GM13977 (cell line): ENCODE measurements around the gene TMEM132A.

ENCODE experiments used
- DNase-seq: peaks from one replicate; pipeline ENCODE4 v3.0.0; 2012; ENCODE audit warnings: low spot score
- in situ Hi-C: fragments of 300-500 bp; cut with MboI; formaldehyde crosslinking; loops from one replicate; pipeline ENCODE4 v1.12.0; 2022; ENCODE audit warnings: low sequenced_read_pairs, low pct_unique_long_range_greater_than_20kb, mixed read lengths, inconsistent platforms; ENCODE audit not compliant: unreplicated experiment
- TF ChIP-seq, protein P1 (sequence below): IDR thresholded peaks from 2 replicates; pipeline ENCODE4 v1.5.1; 2012; ENCODE audit warnings: mild to moderate bottlenecking, control low read depth; ENCODE audit not compliant: insufficient read depth; ENCODE audit errors: extremely low read depth, missing control alignments

The TMEM132A gene

GRCh38 chr11:60937144-60937527 lies 12.9 kb downstream of the TMEM132A start:
- TF ChIP-seq, protein P1, sequence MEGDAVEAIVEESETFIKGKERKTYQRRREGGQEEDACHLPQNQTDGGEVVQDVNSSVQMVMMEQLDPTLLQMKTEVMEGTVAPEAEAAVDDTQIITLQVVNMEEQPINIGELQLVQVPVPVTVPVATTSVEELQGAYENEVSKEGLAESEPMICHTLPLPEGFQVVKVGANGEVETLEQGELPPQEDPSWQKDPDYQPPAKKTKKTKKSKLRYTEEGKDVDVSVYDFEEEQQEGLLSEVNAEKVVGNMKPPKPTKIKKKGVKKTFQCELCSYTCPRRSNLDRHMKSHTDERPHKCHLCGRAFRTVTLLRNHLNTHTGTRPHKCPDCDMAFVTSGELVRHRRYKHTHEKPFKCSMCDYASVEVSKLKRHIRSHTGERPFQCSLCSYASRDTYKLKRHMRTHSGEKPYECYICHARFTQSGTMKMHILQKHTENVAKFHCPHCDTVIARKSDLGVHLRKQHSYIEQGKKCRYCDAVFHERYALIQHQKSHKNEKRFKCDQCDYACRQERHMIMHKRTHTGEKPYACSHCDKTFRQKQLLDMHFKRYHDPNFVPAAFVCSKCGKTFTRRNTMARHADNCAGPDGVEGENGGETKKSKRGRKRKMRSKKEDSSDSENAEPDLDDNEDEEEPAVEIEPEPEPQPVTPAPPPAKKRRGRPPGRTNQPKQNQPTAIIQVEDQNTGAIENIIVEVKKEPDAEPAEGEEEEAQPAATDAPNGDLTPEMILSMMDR = no peak
- no peak for DNase-seq

GRCh38 chr11:60937811-60938210 lies 13.6 kb downstream of the TMEM132A start:
- in situ Hi-C loops = no loop called here
- TF ChIP-seq, protein P1 = no peak
- DNase-seq = no peak

More at GRCh38 chr11:60937144-60937527, 12.9 kb downstream of the TMEM132A start:
- in situ Hi-C loops = no loop called here

DNA sequence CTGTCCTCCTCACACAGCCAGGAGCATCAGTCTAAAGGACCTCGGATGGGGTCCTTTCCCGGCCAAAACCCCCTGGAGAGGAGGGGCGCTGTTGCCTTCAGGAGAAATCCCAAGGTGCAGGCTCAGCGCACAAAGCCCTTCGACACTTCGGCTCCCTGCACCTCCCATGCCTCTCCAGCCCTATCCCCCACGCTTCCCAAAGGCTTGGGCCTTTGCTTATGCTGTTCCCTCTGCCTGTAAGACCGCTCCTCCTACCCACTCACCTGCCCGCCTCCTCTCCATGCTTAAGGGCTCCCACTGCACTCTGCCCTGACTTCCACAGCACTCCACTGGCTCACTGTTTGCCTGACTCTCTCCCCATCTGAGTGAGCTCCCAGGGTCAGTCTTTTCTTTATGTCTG lies 14.2 kb downstream of the TMEM132A start:
- DNase-seq = no peak
- in situ Hi-C loops = no loop called here
- TF ChIP-seq, protein P1 = no peak

DNA sequence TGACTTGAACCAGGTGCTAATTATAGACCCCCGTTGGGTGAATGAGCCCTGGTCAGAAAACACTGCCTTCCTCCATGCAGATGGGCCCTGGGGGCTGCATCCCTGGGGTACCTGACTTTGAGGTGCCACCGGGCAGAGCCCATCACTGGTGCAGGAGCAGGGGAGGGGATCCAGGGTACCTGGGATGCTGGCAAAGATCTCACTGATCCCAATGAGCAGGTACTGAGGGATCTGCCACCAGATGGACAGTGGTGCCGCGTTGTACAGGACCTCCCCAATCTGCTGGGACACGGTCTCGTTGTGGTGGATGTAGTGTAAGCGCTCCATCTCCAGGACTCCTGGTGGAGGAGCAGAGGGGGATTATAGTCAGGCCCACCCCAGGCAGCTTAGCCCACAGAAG lies 15.0 kb downstream of the TMEM132A start:
- DNase-seq = no peak
- TF ChIP-seq, protein P1 = no peak
- in situ Hi-C loops = no loop called here

DNA sequence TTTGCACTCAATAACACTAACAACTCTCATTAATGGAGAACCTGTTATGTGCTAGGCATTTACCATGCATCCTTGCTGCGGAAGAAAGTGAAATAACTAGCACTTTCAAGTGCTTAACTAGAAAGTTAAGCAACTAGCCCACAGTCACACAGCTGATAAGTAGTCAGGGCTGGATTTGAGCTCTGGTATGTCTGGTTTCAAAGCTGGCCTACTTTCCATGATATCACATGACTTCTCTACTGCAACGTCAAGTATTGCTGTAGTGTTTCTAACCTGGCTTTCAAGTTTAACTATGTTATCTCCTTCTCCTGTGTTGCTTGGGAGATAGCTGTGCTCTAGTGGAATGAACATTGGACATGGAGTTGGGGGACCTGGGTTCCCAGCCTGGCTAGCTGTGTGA lies 15.6 kb downstream of the TMEM132A start:
- TF ChIP-seq, protein P1 = no peak
- DNase-seq = no peak
- in situ Hi-C loops = no loop called here

GRCh38 chr11:60941371-60942119 lies 17.3 kb downstream of the TMEM132A start:
- DNase-seq = no peak
- TF ChIP-seq, protein P1 = no peak
- in situ Hi-C loops = no loop called here
